HL-60/S4 (cell line): ENCODE results near the gene CPE.

Source experiments
- in situ Hi-C: fragments of 300-500 bp; cut with MboI; formaldehyde crosslinking; loops from 2 replicates; pipeline ENCODE4 v1.14.3; 2022; ENCODE audit warnings: low sequenced_read_pairs

Gene CPE

DNA sequence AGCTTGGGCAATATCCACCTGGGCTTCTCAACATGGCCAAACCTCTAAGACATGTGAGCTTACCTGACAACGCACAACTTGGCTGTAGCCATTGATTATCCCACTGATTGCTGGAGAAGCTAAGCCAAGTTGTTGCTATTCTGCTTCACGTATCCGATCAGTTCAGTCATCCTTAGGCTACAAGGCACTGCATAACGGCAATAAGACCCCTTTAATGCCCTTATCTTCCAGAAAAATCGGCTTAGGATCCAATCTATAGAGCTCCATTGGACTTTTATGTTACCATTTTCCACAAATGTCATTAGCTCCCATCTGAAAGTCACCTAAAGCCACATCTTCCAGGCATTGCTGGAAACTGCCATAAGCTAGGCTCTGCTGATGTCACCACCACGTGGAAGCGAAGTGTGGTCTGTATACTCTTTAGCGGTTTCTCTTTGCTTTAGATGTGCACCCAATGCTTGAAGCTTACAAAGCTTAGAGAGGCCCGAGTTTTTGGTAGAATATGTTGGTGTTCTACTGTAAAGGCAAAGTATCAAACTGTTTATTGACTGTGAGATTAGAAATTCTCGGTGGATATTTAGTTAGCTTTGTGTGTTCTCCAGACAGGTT lies 163.1 kb downstream of the CPE start:
- in situ Hi-C loops: loop anchor here (25.0 kb wide), 1 partner anchor 545 kb away; no protein-coding TSS in a partner anchor

DNA sequence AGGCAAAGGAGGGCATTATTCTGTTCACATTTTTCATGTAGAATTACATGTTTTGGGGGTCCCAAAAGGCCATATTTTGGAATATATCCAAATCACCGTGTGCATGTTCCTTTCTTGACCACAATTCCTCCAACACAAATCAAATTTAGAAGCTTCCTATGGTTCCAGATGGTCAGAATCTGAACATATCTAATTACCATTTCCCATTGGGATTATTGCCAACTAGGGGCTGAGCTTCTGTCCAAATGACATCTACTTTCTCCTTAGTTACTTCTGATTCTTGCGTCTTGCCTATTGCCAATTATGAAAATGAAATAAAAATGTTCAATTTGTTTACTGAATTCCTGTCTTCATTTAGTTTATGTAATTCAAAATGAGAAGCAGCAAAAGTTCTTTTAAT lies 163.7 kb downstream of the CPE start:
- in situ Hi-C loops: loop anchor here (25.0 kb wide), 1 partner anchor 545 kb away; no protein-coding TSS in a partner anchor
